NCI-H69 (cell line): ENCODE data around the gene ZNF619.

Experiments used
- DNase-seq: peaks from one replicate; lab custom pipeline; 2025; lab: John Stamatoyannopoulos, UW

Gene ZNF619

DNA sequence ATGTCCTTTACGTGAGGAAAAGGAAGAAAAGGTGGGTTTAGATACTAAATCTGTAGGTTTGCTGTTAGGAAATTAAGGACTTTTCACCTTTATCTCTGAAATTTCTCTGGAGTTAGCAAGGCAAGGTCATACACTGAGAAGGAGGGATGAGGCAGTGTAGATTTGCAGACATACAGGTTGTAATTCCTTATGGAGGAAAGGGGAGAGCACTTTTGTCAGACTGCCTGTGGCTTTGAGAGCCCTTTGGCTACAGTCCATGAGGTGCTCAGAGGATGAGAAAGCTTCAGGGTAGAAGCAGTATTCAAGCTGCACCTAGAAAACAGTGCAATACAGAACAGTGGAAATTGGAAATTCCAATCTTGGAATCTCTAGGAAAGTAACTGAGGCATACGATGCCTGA lies 11.5 kb upstream of the ZNF619 start:
- DNase-seq: no peak

DNA sequence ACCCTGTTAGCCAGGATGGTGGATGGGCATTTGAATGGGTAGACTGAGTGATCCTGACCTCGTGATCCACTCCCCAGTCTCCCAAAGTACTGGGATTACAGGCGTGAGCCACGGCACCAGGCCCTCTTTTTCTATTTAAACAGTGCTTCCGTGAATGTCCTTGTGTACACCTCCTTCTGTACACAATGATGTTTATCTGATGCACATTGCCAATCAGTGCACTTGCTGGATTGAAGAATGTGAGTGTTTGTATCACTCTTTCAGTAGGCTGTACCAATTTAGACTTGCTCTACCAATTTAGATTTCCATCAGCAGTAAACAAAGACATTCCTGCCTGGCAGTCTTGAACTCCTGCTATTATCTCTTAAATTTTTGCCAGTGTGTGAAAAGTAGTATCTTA lies 8.9 kb upstream of the ZNF619 start:
- DNase-seq: no peak

DNA sequence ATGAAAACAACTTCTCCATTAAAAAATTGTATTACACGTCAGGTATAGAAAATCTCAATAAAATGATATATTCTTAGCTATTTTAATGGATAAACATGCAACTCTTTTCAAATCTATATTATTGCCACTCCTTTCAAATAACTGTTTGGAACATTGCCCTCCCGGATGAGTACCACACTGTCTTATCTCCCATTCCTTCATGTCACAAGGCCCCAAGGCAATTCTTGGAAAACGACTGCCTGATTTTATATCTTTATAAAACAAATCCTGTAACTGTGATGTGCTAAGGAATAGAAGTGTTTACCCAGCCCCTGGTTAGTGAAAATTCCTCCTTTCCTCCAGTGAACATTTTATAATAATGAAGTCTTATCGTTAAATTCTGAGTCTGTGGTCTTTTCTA lies 6.2 kb upstream of the ZNF619 start:
- DNase-seq: no peak

DNA sequence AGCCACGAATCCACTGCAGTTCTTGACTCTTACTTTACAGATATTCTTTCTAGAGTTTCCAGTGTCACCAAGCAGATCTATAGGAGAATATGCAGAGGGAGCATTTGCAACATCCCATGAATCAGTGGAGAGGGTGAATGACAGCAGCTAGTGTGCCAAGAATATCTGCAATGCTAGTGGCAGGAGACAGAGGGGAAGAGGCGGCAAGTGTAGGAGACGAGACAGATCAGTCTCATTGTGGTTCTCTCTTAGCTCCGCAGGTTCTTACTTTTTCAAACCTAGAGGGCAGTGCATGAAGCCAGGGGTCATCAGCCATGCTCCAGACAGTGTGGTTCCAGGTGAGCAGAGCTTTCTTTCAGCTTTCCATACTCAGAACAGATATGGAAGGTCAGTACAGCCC lies 744 bp downstream of the ZNF619 start:
- no peak for DNase-seq

DNA sequence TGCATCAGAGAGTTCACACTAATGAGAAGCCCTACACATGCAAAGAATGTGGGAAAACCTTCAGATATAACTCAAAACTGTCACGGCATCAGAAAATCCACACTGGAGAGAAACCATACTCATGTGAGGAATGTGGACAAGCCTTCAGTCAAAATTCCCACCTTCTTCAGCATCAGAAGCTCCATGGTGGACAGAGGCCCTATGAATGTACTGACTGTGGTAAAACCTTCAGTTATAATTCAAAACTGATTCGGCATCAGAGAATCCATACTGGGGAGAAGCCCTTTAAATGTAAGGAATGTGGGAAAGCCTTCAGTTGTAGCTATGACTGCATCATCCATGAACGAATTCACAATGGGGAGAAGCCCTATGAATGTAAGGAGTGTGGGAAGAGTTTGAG lies 10.2 kb downstream of the ZNF619 start:
- no peak for DNase-seq

DNA sequence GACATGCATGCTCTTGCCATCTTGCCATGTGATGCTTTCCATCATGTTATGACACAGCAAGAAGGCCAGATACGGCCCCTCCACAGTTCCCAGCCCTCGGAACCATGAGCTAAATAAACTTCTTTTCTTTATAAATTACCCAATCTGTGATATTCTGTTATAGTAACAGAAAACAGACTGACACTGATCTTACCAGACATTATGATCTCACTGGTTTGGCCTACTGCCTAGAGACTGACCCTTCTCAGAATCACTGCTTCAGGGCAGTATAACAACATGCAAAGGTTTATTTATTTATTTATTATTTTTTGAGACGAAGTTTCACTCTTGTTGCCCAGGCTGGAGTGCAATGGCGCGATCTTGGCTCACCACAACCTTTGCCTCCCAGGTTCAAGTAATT lies 14.0 kb downstream of the ZNF619 start:
- no peak for DNase-seq

DNA sequence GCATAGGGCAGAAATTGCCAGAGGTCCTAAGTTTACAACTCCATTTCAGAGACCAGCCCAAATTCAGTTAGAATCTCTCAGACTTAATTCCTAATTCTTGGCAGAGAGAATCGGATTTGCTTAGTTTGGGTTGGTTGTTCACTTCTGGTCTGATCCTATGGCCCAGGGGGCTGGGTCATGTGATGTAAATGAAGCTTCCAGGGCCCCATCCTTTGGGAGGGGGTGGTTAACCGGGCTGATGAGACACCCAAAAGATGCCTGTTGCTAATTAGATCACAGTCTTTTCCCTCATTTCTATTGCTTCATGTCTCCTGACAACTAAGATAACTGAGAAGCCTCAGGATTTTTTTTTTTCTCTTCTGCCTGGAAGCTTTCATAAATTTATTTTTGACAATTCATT lies 17.8 kb downstream of the ZNF619 start:
- DNase-seq: no peak

DNA sequence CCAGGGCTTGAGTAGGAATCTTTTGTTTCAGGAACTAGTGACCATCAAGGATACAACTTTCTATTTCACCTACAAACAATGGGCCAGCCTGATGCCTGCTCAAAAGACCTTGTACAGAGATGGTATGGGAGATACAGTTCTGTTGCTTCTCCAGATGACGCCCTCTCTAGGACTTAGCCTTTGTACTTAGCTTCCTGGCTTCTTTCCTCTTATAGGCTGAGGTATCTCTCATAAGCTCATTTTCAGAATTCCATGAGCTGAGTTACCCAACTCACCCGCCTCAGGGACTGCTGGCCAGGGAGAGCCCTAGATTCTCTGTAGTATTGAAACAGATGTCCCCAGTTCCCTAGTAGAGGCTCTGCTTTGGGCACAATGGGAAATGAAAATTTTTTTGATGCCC lies 20.4 kb downstream of the ZNF619 start:
- DNase-seq: no peak

DNA sequence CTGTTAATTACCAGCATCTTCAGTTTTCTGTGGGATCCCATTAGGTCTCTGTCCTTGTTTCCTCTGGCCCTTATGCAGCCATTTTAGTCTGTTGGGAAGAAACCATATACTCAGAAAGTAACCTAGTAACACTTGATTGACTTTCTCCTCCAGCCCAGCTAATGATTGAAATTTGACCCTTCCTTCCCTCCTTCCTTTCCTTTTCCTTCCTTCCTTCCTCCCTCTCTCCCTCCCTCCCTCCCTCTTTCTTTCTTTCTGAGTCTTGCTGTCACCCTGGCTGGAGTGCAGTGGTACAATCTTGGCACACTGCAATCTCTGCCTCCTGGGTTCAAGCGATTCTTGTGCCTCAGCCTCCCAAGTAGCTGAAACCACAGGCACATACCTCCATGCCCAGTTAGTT lies 23.0 kb downstream of the ZNF619 start:
- DNase-seq: no peak

DNA sequence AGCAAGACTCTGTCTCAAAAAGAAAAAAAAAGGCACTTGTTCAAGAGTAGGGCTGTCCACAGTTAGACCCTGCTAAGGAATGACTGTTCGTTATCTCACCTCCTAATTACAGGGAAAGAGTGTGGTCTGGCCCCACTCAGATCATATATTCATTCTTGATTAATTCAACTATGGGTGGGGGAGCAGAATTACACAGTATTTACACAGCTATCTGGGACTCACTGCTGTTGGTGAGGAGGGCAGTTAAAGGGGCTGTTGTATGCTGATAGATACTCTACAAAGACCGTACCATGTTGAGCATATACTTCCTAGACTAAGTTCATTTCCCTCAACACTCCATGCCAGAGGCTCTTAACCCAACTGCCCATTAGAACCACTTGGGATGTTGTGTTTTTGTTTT lies 25.1 kb downstream of the ZNF619 start:
- no peak for DNase-seq

DNA sequence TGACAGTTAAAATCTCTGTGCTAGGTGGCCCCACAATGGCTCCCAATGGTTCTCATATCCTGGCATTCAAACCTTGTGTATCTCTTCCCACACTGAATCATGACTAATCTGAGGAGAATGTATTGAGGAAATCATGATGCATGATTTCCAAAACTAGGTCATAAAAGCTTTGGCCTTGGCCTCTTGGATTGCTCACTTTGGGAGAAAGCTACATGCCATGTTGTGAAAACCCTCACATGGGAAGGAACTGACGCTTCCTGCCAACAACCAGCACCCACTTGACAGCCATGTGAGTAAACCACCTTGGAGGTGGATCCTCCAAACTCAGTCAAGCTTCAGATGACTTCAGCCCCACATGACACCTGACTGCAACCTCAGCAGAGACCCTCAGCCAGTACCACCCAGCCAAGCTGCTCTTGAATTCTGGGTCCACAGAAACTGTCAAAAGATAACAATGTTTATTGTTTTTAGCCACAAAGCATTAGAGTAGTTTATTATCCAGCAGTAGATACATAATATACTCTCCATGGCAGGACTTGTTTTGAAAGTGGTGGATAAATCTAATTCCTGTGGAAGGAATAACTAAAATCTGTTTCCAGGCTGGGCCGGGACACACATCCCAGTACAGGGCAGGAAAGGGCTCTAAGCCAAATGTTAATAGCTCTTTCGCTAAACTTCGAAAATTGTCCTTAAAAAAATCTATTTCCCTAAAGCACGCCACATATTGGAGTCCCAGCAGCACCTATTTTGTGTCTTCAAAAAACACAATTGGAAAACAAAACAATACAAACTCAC lies 27.9 kb downstream of the ZNF619 start:
- no peak for DNase-seq

DNA sequence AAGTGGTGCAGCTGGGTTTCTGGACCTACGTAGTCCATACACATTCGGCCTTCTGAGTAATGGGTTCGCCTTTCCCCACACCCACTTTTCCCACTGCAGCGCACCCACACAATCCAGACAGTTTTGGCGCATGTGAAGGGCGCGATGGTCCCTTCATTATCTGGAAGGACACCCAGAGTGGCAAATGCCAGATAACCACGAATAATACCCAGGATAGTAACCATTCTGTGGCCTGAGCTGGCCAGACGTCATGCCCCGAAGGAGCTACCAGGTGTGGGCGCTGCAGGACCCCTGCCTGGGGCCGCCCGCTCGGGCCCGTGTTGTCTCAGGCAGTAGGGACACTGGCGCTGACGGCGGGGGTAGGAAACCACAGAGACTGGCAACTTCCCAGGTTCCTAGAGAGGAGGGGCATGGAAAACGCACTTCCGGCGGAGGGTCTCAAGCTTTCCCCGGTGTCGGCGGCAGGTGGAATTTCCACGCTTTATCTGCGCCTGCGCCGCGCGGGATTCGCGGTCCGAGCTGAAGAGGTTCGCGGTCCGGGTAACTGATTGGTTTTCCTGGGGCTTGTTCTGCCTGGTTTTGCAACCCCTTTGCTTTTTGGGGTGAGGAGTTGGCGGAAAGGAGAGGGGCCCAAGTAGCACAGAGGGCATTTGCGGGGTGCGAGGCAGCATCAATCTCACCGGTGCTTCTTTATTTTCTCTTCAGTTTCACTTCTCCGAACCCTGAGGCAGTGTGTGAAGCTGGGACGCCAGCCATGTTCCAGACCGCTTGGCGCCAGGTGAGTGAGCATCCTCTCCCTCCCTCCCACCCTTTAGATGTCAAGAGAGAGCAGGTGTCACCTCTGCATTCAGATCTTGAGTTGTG lies 28.9 kb downstream of the ZNF619 start, which contains the start of gene ZNF620:
Gene ZNF620, plus strand, starts transcription at position 441 of the 864 bp plus-strand sequence. Its CDS starts 314 bp downstream, at position 755.
- peak; percentile 94 for DNase-seq

DNA sequence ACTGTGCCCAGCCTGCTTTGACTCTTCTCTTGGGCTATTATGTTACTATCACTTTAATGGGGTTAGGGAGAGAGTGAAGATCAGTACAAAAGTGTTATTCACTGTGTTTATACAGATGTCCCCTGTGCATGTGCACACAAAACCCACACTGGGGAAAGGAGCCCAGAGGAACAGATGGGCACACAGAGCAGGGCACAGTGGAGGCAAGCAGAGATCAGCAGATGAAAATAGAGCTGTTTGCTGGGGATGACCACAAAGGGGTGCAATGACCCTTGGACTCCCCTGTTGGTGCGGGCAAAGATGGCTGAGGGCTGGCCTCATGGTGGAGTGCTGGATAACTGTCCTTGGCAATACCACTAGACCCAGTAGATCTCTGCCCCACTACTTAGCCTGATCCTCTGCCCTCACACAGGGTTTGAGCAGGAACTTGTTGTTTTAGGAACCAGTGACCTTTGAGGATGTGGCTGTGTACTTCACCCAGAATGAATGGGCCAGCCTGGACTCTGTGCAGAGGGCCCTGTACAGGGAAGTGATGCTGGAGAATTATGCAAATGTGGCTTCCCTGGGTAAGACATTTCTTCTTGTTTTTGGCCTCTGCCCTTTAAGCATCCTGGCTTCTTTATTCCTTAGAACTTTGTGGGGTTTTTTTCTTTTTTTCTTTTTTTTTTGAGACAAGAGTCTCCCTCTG lies 34.3 kb downstream of the ZNF619 start:
- DNase-seq: peak; percentile 2

DNA sequence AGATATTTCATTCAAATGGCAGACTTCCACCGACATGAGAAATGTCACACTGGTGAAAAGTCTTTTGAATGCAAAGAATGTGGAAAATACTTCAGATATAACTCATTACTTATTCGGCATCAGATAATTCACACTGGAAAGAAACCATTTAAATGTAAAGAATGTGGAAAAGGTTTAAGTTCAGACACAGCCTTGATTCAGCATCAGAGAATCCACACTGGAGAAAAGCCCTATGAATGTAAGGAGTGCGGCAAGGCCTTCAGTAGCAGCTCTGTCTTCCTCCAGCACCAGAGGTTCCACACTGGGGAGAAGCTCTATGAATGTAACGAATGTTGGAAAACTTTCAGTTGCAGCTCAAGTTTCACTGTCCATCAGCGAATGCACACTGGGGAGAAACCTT lies 39.3 kb downstream of the ZNF619 start:
- no peak for DNase-seq

DNA sequence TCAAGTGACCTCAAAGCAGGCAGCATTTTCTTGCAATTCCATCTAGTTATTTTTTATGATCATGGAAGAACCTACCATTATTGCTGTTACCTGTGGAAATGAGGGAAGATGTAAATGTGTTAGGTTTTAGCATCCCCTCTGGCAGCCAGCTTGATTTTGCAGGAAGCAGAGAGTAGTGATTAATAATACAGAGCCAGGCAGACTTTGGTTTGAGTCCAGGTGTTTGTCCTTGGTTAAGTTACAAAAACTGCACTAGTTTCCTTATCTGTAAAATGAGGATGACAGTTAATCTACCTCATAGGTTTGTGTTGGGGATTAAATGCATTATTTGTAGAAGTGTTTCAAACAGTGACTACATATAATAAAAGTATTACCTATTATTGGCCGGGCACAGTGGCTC lies 41.1 kb downstream of the ZNF619 start:
- DNase-seq: no peak

DNA sequence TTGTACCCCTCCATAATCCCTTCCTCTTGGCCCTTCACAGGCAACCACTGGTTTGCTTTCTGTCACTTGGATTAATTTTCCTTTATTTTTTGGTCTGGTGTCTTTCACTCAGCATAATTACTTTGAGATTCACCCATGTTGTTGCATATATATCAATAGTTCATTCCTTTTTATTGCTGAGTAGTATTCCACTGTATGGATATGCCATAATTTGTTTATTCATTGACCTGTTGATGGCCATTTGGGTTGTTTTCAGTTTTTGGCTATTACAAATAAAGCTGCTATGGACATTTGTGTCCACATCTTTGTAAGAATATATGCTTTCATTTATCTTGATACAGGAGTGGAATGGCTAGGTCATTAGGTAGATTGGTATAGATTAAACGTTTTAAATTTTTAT lies 41.9 kb downstream of the ZNF619 start:
- no peak for DNase-seq

DNA sequence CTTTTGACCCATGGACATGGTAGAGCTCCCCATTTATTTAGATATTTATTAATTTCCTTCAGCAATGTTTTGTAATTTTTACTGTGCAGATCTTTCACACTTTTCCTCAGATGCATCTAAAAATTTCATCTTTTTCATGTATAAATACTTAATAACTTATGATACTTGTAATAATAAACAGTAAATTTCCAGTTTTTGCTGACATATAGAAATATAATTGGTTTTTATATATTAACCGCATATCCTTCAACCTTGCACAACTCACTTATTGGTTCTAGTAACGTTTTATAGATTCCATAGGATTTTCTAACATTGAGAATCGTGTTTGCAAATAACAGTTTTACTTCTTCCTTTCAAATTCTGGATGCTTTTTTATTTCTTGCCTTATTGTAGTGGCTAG lies 44.3 kb downstream of the ZNF619 start:
- DNase-seq: no peak

DNA sequence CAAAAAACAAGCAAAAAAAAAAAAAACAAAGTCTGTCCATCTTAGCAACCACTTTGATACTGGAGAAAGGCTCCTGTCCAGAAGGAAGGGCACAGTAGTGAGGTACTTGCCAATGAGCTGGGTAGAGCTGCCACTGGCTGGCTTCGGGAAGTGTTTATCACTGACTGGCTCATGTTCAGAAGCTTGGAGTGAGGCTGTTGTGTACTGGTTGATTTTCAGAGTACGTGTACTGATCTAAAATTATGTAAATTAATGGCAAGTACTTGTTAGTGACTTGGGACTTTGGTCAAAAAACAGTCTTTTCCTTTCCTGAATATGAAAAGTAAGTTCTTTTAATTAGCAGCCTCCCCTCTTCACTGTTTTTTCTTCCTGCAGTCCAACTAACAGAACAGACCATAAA lies 46.9 kb downstream of the ZNF619 start:
- peak; percentile 8 for DNase-seq

DNA sequence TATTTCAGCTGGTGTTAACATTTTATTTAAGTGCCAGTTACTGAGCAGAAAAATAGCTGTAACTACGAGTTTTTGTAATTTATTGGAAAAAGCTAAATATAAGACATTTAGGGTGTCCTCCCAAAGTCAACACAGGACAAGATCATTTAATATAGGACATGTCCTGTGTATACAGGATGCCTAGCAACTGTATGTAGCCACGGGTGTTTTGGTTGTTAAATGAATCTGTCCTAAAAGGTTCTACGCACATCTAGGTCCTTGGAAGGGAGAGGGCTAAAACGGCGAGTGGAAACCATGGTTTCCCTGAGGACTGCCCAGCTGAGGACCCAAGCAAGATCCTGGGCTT lies 47.3 kb downstream of the ZNF619 start:
- DNase-seq: no peak

DNA sequence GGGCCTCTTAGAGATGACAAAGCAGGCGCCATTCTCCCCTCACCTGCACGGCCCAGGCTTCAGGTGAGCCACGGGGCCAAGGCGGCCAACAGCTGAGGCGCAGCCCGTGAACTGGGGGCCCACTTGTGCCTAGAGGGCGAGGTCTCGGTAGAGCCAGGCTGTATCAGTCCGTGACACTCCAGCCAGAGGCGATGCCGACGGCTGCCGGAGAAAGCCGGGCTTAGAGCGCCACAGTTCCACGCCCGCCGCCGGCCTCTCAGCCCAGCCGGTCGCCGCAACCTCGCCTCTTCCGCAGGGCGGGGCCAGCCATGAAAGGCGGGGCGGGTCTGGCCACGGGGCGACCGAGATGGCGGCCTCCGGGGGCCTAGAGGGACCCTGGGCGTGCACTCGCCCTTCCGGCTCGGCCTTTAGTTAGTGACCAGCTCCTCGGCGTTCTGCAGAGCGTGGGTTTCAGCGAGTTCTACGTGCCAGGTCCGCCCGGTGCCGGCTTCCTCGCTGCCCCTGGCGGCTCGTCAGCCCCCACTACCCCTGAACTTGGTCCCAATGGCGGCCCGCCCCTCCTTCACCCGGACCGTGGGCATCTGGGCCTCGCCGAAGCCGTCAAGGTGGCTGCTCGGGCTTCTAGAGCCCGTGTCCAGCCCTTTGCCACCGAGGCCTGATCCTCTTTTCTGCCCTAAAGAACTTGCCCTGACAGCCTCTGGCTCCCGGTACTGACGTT lies 47.8 kb downstream of the ZNF619 start, which contains the start of gene ZNF621:
Gene ZNF621, plus strand, starts transcription at position 393 of the 718 bp plus-strand sequence. CDS start 881 bp downstream, outside the sequence.
- peak; percentile 90 for DNase-seq

DNA sequence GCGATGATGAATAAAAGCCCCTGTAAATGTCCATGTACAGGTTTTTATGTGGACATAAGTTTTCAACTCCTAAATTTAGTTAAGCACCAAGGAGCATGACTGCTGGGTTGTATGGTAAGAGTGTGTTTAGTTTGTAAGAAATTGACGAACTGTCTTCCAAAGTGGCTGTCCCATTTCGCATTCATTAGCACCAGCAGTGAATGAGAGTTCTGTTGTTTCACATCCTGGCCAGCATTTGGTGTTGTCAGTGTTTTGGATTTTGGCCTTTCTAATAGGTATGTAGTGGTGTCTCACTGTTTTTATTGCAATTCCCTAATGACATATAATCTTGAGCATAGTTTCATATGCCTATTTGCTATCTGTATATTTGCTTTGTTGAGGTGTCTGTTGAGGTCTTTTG lies 51.5 kb downstream of the ZNF619 start:
- DNase-seq: no peak

DNA sequence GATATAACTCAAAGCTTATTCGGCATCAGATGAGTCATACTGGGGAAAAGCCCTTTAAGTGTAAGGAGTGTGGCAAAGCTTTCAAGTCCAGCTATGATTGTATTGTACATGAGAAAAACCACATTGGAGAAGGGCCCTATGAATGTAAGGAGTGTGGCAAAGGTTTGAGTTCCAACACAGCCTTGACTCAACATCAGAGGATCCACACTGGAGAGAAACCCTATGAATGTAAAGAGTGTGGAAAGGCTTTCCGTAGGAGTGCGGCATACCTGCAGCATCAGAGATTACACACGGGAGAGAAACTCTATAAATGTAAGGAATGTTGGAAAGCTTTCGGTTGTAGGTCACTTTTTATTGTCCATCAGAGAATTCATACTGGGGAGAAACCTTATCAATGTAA lies 55.3 kb downstream of the ZNF619 start:
- no peak for DNase-seq
